Activated CD8-positive, alpha-beta memory T cell treated with anti-CD3 and anti-CD28 coated beads for 24 hours (primary cell): Measurements from ENCODE around the gene MBLAC1.

ENCODE experiments used
- DNase-seq: peaks from one replicate; pipeline ENCODE4 v3.0.0-alpha.2; 2020

MBLAC1 gene

GRCh38 chr7:100126931-100127865 is at the start of gene MBLAC1:
MBLAC1 (plus strand) TSS chr7:100126967; CDS start chr7:100127396, 429 bp downstream.
- peak; percentile 98 for DNase-seq

GRCh38 chr7:100077205-100077604 is 49.6 kb upstream of the MBLAC1 start:
- no peak for DNase-seq

GRCh38 chr7:100079024-100079560 is 47.7 kb upstream of the MBLAC1 start:
- no peak for DNase-seq

GRCh38 chr7:100080907-100081534 is 45.7 kb upstream of the MBLAC1 start:
- DNase-seq: no peak

- DNase-seq: peak; percentile 98
Measured at GRCh38 chr7:100081535-100082102, 45.1 kb upstream of the MBLAC1 start, which contains the start of gene ZNF3. ZNF3 (minus strand) TSS chr7:100081723; CDS start chr7:100077357, 4,366 bp downstream.

- DNase-seq: no peak
Measured at GRCh38 chr7:100082978-100083377, 43.8 kb upstream of the MBLAC1 start.

- DNase-seq: no peak
Measured at GRCh38 chr7:100085515-100085914, 41.3 kb upstream of the MBLAC1 start.

- DNase-seq: no peak
Measured at GRCh38 chr7:100087055-100087750, 39.6 kb upstream of the MBLAC1 start.

GRCh38 chr7:100088095-100088620 is 38.6 kb upstream of the MBLAC1 start:
- DNase-seq: no peak

- DNase-seq: peak; percentile 95
Measured at GRCh38 chr7:100088621-100089457, 37.9 kb upstream of the MBLAC1 start, which contains the start of gene COPS6. COPS6 (plus strand) TSS chr7:100088969; CDS start chr7:100088991, 22 bp downstream.

GRCh38 chr7:100089458-100090196 is 37.1 kb upstream of the MBLAC1 start:
- DNase-seq: no peak

- DNase-seq: peak; percentile 64
Measured at GRCh38 chr7:100090527-100091410, 36.0 kb upstream of the MBLAC1 start.

GRCh38 chr7:100091411-100092181 is 35.2 kb upstream of the MBLAC1 start:
- peak; percentile 70 for DNase-seq

GRCh38 chr7:100093054-100093453 is 33.7 kb upstream of the MBLAC1 start:
- DNase-seq: no peak

- DNase-seq: no peak
Measured at GRCh38 chr7:100093498-100093897, 33.3 kb upstream of the MBLAC1 start.

GRCh38 chr7:100093925-100094486 is 32.8 kb upstream of the MBLAC1 start:
- no peak for DNase-seq

- DNase-seq: no peak
Measured at GRCh38 chr7:100095289-100095688, 31.5 kb upstream of the MBLAC1 start.

GRCh38 chr7:100095704-100096103 is 31.1 kb upstream of the MBLAC1 start:
- no peak for DNase-seq
